H1 (cell line): ENCODE measurements around the gene MRGPRX1.

Experiments used
- ASH2L ChIP-seq: fragments of 200-600, 300-600 bp; sonication (generic); IDR thresholded peaks from one replicate; pipeline ENCODE4 v1.7.1; 2017; ENCODE audit warnings: low read length
- CEBPB ChIP-seq: IDR thresholded peaks from 2 replicates; pipeline ENCODE4 v1.6.1; 2012; ENCODE audit warnings: low read depth, low read length
- CHD2 ChIP-seq: IDR thresholded peaks from 2 replicates; pipeline ENCODE4 v1.6.1; 2012; ENCODE audit warnings: low read length, improper control_type of control experiment
- CTCF ChIP-seq, 3 experiments: IDR thresholded peaks; 1 replicate in 2 of 3; 2 replicates in 1 of 3; pipeline versions ENCODE4 v1.5.1 to v1.6.1; 2011; ENCODE audit warnings: low read length in 3 of 3, mild to moderate bottlenecking in 3 of 3, inconsistent platforms in 2 of 3, low read depth in 1 of 3, moderate library complexity in 1 of 3; ENCODE audit not compliant: insufficient read depth in 1 of 3; ENCODE audit errors: control extremely low read depth in 1 of 3
- HDAC2 ChIP-seq, 2 experiments: fragments of 300-600 bp in 1 of 2; sonication (generic) in 1 of 2; IDR thresholded peaks; 2 replicates each; pipeline ENCODE4 v1.6.1; 2011 to 2012; ENCODE audit warnings: low read depth in 2 of 2, low read length in 2 of 2, mild to moderate bottlenecking in 2 of 2, moderate library complexity in 2 of 2, borderline replicate concordance in 1 of 2, inconsistent platforms in 1 of 2
- JUN ChIP-seq: IDR thresholded peaks from 2 replicates; pipeline ENCODE4 v1.6.1; 2011; ENCODE audit warnings: low read depth, mild to moderate bottlenecking, improper control_type of control experiment, low read length
- NRF1 ChIP-seq: IDR thresholded peaks from 2 replicates; pipeline ENCODE4 v1.6.1; 2011; ENCODE audit warnings: mild to moderate bottlenecking, low read depth, low read length, improper control_type of control experiment
- POLR2AphosphoS5 ChIP-seq: IDR thresholded peaks from 2 replicates; pipeline ENCODE4 v1.6.1; 2011; ENCODE audit warnings: low read depth, low read length
- USF2 ChIP-seq: IDR thresholded peaks from 2 replicates; pipeline ENCODE4 v1.6.1; 2011; ENCODE audit warnings: low read length, improper control_type of control experiment
- TF ChIP-seq, protein P1 (sequence below): IDR thresholded peaks from 2 replicates; pipeline ENCODE4 v1.6.1; 2012; ENCODE audit warnings: inconsistent platforms

DNA sequence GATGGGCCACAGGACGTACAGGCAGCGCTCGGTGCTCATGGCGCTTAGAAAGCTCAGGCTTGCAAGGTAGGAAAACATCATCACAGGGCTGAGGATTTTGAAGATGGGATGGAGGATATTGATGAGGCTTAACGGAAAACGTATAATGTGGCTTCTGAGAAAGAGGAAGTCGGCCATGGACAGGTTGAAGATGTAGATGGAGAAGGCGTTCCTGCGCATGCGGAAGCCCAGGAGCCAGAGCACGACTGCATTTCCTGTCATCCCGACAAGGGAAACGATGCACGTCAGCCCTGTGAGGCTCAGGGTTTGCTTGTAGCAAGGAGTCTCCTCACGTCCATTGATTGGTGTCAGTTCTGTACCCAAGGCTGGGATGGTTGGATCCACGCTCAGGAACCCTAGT is 17.4 kb upstream of the MRGPRX1 start:
- TF ChIP-seq POLR2AphosphoS5 = no peak
- no peak for TF ChIP-seq HDAC2 (IDR thresholded peaks at IDR 0.05; ENCODE audit: borderline replicate concordance in 1 of 2, low read depth in 2 of 2, low read length in 2 of 2)
- TF ChIP-seq CHD2 = no peak
- TF ChIP-seq CTCF (IDR thresholded peaks at IDR 0.05; ENCODE audit: control extremely low read depth in 1 of 3, insufficient read depth in 1 of 3, low read depth in 1 of 3, low read length in 3 of 3) = no peak
- TF ChIP-seq NRF1 = no peak
- TF ChIP-seq CEBPB = no peak
- TF ChIP-seq, protein P1, sequence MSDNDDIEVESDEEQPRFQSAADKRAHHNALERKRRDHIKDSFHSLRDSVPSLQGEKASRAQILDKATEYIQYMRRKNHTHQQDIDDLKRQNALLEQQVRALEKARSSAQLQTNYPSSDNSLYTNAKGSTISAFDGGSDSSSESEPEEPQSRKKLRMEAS = no peak
- no peak for TF ChIP-seq ASH2L
- TF ChIP-seq JUN = no peak
- TF ChIP-seq USF2 = no peak
